HG03342 (cell line): ENCODE results near the gene USP3.

ENCODE experiments used
- ATAC-seq: cut with Tn5 transposase; IDR thresholded peaks from one replicate; pipeline ENCODE4 v1.9.1; 2021; ENCODE audit warnings: mild to moderate bottlenecking, moderate library complexity; ENCODE audit not compliant: unreplicated experiment

Gene USP3

GRCh38 chr15:63582718-63583426 lies 78.5 kb downstream of the USP3 start:
- no peak for ATAC-seq

- ATAC-seq, result no peak
Observed at GRCh38 chr15:63586790-63587189, 82.4 kb downstream of the USP3 start.

- ATAC-seq, result no peak
Observed at GRCh38 chr15:63587527-63587926, 83.1 kb downstream of the USP3 start.

- ATAC-seq, result no peak
Observed at GRCh38 chr15:63588826-63589225, 84.4 kb downstream of the USP3 start.

- no peak for ATAC-seq
Observed at GRCh38 chr15:63593705-63594671, 89.6 kb downstream of the USP3 start.

- ATAC-seq, result no peak
Observed at GRCh38 chr15:63595065-63595464, 90.7 kb downstream of the USP3 start.

GRCh38 chr15:63595688-63596087 lies 91.3 kb downstream of the USP3 start:
- no peak for ATAC-seq

- ATAC-seq, result no peak
Observed at GRCh38 chr15:63596676-63597037, 92.3 kb downstream of the USP3 start.

GRCh38 chr15:63597038-63597790 lies 92.8 kb downstream of the USP3 start, which contains the start of gene FBXL22:
Gene FBXL22 (plus strand): TSS chr15:63597387. CDS start chr15:63597393, 6 bp downstream.
- no peak for ATAC-seq

GRCh38 chr15:63597821-63598220 lies 93.4 kb downstream of the USP3 start:
- ATAC-seq, result no peak

GRCh38 chr15:63598473-63599400 lies 94.3 kb downstream of the USP3 start:
- ATAC-seq, result no peak

GRCh38 chr15:63599401-63600000 lies 95.1 kb downstream of the USP3 start:
- no peak for ATAC-seq

GRCh38 chr15:63600001-63600615 lies 95.7 kb downstream of the USP3 start:
- no peak for ATAC-seq

- peak; percentile 67 for ATAC-seq
Observed at GRCh38 chr15:63600616-63601025, 96.2 kb downstream of the USP3 start.

- ATAC-seq, result no peak
Observed at GRCh38 chr15:63601026-63601703, 96.8 kb downstream of the USP3 start.

GRCh38 chr15:63601704-63602185 lies 97.4 kb downstream of the USP3 start:
- ATAC-seq, result no peak

- no peak for ATAC-seq
Observed at GRCh38 chr15:63602595-63602994, 98.2 kb downstream of the USP3 start.

- ATAC-seq, result no peak
Observed at GRCh38 chr15:63603516-63603915, 99.1 kb downstream of the USP3 start.

GRCh38 chr15:63604281-63604680 lies 99.9 kb downstream of the USP3 start:
- no peak for ATAC-seq
